Measurements from ENCODE around the gene POLR2F. TPM values are rescaled to one million over a fixed set of nuclear protein-coding genes. Genes with fewer than 3 reads are reported as not detected.
"Not testable (repeated sequence)": the region's sequence is repeated elsewhere in the genome, so short reads cannot be mapped to it uniquely, and the experiment has no call there.

POLR2F gene
- polyA plus RNA-seq, 1 donor (not counting 4 experiments of a cell fraction or from before 2014, with no cell fraction given), result 119 TPM

GRCh38 chr22:37975153-37975552 is 21.7 kb downstream of the POLR2F start:
- no peak for FAIRE-seq
- dilution Hi-C loops (cut with MboI; ENCODE audit: extremely low pct_ligation_motif_present, low sequenced_read_pairs), result no loop called here

GRCh38 chr22:37976022-37976421 is 22.5 kb downstream of the POLR2F start:
- H4K20me1 ChIP-seq (ENCODE audit: control insufficient read depth, extremely low read depth, insufficient read depth, low read length); H3K4me3 ChIP-seq (ENCODE audit: control insufficient read depth in 2 of 3, extremely low read depth in 1 of 3, insufficient read depth in 2 of 3, low read depth in 1 of 3, low read length in 3 of 3); H3K27ac ChIP-seq (ENCODE audit: control insufficient read depth, insufficient read depth, low read length); H2AFZ ChIP-seq (ENCODE audit: control insufficient read depth, low read length); dilution Hi-C loops (cut with MboI; ENCODE audit: extremely low pct_ligation_motif_present, low sequenced_read_pairs); H3K4me1 ChIP-seq (ENCODE audit: control insufficient read depth, extremely low read depth, insufficient read depth, low read length); H3K36me3 ChIP-seq (ENCODE audit: control insufficient read depth in 2 of 2, extremely low read depth in 1 of 2, insufficient read depth in 2 of 2, low read length in 2 of 2); H3K4me2 ChIP-seq (ENCODE audit: control insufficient read depth, extremely low read depth, insufficient read depth, low read depth, low read length); H3K9ac ChIP-seq (ENCODE audit: control insufficient read depth, extremely low read depth, insufficient read depth, low read length); FAIRE-seq; DNase-seq (ENCODE audit: low read depth, low spot score); H3K79me2 ChIP-seq (ENCODE audit: control insufficient read depth, insufficient read depth, low read length); H3K27me3 ChIP-seq (ENCODE audit: control insufficient read depth, extremely low read depth, insufficient read depth, low read length); H3K9me3 ChIP-seq (ENCODE audit: control insufficient read depth, low read depth, low read length); H3K9me1 ChIP-seq (ENCODE audit: control insufficient read depth, extremely low read depth, insufficient read depth, low read length): not testable (repeated sequence)

More at GRCh38 chr22:37975153-37975552, 21.7 kb downstream of the POLR2F start:
- Histone ChIP-seq H3K9me3 (ENCODE audit: control insufficient read depth, low read depth, low read length) (no peaks in the 10 kb centered on the region), H3K27ac (ENCODE audit: control insufficient read depth, insufficient read depth, low read length) (no peak overlapping the region), H3K4me2 (ENCODE audit: control insufficient read depth, extremely low read depth, insufficient read depth, low read depth, low read length) (no peak overlapping the region), H3K36me3 (ENCODE audit: control insufficient read depth in 2 of 2, extremely low read depth in 1 of 2, insufficient read depth in 2 of 2, low read length in 2 of 2) (peaks cover 0 to 5% of the 10 kb centered on the region in 2 experiments), H2AFZ (ENCODE audit: control insufficient read depth, low read length) (no peak overlapping the region), H3K4me1 (ENCODE audit: control insufficient read depth, extremely low read depth, insufficient read depth, low read length) (peaks cover 7% of the 10 kb centered on the region), H3K4me3 (ENCODE audit: control insufficient read depth in 2 of 3, extremely low read depth in 1 of 3, insufficient read depth in 2 of 3, low read depth in 1 of 3, low read length in 3 of 3) (no peak overlapping the region), H3K27me3 (ENCODE audit: control insufficient read depth, extremely low read depth, insufficient read depth, low read length) (no peaks in the 10 kb centered on the region), H3K9ac (ENCODE audit: control insufficient read depth, extremely low read depth, insufficient read depth, low read length) (no peak overlapping the region), H3K79me2 (ENCODE audit: control insufficient read depth, insufficient read depth, low read length) (no peaks in the 10 kb centered on the region), H4K20me1 (ENCODE audit: control insufficient read depth, extremely low read depth, insufficient read depth, low read length) (no peaks in the 10 kb centered on the region), H3K9me1 (ENCODE audit: control insufficient read depth, extremely low read depth, insufficient read depth, low read length) (peaks cover 3% of the 10 kb centered on the region)
- TF ChIP-seq CTCF (optimal IDR thresholded peaks at IDR 0.05 in 1 of 3, IDR thresholded peaks at IDR 0.05 in 1 of 3, conservative IDR thresholded peaks at IDR 0.05 in 1 of 3; ENCODE audit: extremely low read depth in 1 of 3, insufficient read depth in 2 of 3, low read length in 3 of 3) (no peak), EZH2 (IDR thresholded peaks at IDR 0.05; ENCODE audit: low read length) (no peak)
- DNase-seq (ENCODE audit: low read depth, low spot score), result no peak

- no peaks in the 10 kb centered on the region for H3K27me3 ChIP-seq (ENCODE audit: control insufficient read depth, extremely low read depth, insufficient read depth, low read length)
- peaks cover 0 to 5% of the 10 kb centered on the region in 2 experiments for H3K36me3 ChIP-seq (ENCODE audit: control insufficient read depth in 2 of 2, extremely low read depth in 1 of 2, insufficient read depth in 2 of 2, low read length in 2 of 2)
- peaks cover 3% of the 10 kb centered on the region for H3K9me1 ChIP-seq (ENCODE audit: control insufficient read depth, extremely low read depth, insufficient read depth, low read length)
- no peak overlapping the region for H3K4me3 ChIP-seq (ENCODE audit: control insufficient read depth in 2 of 3, extremely low read depth in 1 of 3, insufficient read depth in 2 of 3, low read depth in 1 of 3, low read length in 3 of 3)
- H3K4me2 ChIP-seq (ENCODE audit: control insufficient read depth, extremely low read depth, insufficient read depth, low read depth, low read length), result no peak overlapping the region
- FAIRE-seq, result no peak
- no peaks in the 10 kb centered on the region for H4K20me1 ChIP-seq (ENCODE audit: control insufficient read depth, extremely low read depth, insufficient read depth, low read length)
- H2AFZ ChIP-seq (ENCODE audit: control insufficient read depth, low read length), result no peak overlapping the region
- no peak for TF ChIP-seq CTCF (optimal IDR thresholded peaks at IDR 0.05 in 1 of 3, IDR thresholded peaks at IDR 0.05 in 1 of 3, conservative IDR thresholded peaks at IDR 0.05 in 1 of 3; ENCODE audit: extremely low read depth in 1 of 3, insufficient read depth in 2 of 3, low read length in 3 of 3)
- no peak for TF ChIP-seq EZH2 (IDR thresholded peaks at IDR 0.05; ENCODE audit: low read length)
- peaks cover 7% of the 10 kb centered on the region for H3K4me1 ChIP-seq (ENCODE audit: control insufficient read depth, extremely low read depth, insufficient read depth, low read length)
- no peak overlapping the region for H3K9ac ChIP-seq (ENCODE audit: control insufficient read depth, extremely low read depth, insufficient read depth, low read length)
- DNase-seq (ENCODE audit: low read depth, low spot score), result no peak
- dilution Hi-C loops (cut with MboI; ENCODE audit: extremely low pct_ligation_motif_present, low sequenced_read_pairs), result no loop called here
- H3K27ac ChIP-seq (ENCODE audit: control insufficient read depth, insufficient read depth, low read length), result no peak overlapping the region
- H3K79me2 ChIP-seq (ENCODE audit: control insufficient read depth, insufficient read depth, low read length), result no peaks in the 10 kb centered on the region
- H3K9me3 ChIP-seq (ENCODE audit: control insufficient read depth, low read depth, low read length), result no peaks in the 10 kb centered on the region
Observed at GRCh38 chr22:37976547-37976946, 23.0 kb downstream of the POLR2F start.

All from keratinocyte (primary cell).